ENCODE data around the gene PRRC2B.

Gene PRRC2B

DNA sequence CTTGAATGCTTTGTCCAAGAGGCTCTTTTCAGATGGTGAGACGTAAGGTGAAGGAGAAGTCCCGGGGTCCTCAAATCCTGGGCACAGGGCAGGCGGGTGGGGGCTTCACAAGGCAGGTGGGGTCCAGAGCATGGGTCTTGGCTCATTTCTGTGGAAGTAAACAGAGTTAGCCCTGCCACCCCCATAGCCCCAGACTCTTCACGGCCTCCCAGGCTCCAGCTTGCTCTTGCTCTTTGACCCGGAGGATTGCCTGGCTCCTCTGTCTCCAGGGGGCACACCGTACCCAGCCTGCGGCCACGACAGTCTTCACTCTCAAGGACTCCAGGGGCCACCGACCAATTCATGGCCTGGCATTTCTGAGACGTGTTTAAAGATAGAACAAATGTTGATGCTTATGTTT lies 80.0 kb downstream of the PRRC2B start:
- no peak for DNase-seq

DNA sequence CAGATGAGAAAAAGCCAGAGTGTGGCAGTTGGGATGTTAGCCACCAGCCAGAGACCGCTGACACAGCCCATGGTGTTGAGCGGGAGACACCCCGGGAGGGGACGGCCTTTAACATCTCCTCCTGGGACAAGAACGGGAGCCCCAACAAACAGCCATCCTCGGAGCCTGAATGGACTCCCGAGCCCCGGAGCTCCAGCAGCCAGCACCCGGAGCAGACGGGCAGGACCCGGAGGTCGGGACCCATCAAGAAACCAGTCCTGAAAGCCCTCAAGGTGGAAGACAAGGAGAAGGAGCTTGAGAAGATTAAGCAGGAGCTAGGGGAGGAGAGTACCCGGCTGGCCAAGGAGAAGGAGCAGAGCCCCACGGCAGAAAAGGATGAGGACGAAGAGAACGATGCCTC lies 80.8 kb downstream of the PRRC2B start:
- DNase-seq: no peak

DNA sequence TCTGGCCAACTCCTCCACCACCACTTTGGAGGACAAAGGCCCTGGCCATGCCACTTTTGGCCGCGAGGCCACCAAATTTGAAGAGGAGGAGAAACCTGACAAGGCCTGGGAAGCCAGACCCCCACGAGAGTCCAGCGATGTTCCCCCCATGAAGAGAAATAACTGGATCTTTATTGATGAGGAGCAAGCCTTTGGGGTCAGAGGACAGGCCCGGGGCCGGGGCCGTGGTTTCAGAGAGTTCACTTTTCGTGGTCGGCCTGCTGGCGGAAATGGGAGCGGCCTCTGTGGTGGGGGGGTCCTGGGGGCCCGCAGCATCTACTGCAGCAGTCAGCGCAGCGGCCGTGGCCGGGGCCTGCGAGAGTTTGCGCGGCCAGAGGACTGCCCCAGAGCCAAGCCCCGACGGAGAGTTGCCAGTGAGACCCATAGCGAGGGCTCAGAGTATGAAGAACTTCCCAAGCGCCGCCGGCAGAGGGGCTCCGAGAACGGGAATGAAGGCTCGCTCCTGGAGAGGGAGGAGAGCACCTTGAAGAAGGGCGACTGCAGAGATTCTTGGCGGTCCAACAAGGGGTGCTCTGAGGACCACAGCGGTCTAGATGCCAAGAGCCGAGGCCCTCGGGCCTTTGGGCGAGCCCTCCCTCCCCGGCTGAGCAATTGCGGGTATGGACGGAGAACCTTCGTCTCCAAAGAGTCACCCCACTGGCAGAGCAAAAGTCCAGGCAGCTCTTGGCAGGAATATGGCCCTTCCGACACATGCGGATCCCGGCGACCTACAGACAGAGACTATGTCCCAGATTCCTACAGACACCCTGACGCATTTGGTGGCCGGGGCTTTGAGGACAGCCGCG lies 81.4 kb downstream of the PRRC2B start:
- no peak for DNase-seq

DNA sequence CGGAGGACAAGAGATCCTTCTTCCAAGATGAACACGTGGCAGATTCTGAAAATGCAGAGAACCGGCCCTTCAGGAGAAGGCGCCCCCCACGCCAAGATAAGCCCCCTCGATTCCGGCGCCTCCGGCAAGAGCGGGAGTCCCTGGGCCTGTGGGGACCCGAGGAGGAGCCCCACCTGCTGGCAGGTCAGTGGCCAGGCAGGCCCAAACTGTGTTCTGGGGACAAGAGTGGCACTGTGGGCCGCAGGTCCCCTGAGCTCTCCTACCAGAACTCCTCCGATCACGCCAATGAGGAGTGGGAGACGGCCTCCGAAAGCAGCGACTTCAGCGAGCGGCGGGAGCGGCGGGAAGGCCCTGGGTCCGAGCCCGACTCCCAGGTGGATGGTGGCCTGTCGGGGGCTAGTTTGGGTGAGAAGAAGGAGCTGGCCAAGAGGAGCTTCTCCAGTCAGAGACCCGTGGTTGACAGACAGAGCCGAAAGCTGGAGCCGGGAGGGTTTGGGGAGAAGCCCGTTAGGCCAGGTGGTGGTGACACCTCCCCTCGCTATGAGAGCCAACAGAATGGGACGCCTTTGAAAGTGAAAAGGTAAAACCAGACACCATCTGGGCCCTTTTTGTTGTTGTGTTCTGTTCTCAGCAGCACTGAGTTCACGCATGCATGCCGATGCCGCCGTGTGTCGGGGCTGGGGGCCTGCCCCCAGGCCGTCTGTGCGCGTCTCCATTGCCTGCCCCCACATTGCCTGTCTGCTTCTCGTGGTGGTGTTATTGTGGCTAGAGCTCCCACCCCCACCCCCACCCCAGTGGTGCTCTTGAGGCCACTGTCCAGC lies 82.3 kb downstream of the PRRC2B start:
- DNase-seq: no peak

DNA sequence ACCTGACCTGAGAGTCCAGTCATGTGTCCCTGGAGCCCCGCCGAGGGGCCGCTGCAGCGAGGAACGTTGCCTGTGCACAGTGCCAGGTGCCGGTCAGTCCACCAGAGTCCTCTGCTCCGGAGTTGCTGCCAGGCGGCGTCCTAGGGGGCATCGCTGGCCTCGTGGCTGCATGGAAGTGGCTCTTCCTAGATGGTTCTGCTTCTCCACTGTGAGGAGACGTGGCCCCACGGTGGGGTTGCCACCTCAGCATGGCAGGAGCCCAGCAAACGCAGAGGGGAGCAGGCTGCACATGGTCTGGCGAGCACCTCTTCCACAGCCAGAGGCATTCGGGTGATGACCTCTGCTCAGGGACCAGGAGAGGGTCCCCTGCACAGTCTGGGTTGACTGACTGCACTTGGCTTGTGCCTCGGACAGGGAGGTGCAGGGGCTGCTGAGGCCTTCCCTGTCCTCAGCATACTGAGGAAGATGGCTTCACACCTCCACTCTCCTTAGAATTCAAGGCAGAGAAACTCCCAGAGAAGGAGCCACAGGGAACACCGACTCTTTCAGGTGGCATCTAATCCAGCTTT lies 83.0 kb downstream of the PRRC2B start:
- no peak for DNase-seq

DNA sequence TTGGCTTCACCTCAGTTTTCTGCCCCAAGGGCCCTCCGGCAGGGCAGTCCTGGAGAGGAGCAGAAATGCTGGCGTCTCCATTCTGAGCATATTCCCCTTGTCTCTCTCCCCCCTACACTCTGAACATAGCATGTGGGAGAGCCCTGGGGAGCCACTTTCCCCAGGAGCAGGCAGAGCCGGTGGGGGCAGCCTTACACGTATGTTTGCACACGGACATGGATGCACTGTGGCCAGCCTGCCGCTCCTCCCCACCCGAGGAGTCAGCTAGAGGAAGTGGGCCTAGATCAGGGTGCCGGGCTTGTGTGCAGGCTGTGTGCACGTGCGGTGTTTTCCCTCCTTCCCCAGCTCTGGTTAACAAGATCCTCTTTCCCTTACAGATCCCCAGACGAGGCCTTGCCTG lies 83.5 kb downstream of the PRRC2B start:
- no peak for DNase-seq

DNA sequence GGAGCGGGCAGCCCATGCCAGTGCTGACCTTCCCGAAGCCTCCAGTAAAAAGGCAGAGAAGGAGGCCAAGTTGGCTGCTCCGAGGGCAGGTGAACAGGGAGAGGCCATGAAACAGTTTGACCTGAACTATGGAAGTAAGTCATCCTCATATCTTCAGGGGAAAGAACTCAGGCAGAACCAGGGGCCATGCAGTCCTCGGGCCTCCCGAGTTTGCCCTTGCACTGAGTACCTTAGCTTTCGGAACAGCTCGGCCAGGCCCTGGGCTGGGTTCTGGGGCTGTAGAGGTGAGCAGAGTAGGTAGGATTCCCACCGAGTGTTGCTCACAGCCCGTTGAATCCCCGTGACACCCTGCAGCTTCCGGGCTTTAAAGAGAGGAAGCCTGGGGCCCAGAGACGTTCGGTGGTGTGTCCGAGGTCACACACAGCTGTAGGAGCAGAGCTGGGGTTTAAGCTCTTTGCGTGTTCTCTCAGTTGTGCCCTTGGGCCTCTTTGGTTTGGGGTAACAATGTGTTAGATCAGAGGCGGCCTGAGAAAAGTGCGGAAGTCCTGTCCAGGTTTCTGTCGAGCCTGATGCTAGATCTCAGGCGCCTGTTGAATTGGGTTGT lies 84.0 kb downstream of the PRRC2B start:
- DNase-seq: no peak

DNA sequence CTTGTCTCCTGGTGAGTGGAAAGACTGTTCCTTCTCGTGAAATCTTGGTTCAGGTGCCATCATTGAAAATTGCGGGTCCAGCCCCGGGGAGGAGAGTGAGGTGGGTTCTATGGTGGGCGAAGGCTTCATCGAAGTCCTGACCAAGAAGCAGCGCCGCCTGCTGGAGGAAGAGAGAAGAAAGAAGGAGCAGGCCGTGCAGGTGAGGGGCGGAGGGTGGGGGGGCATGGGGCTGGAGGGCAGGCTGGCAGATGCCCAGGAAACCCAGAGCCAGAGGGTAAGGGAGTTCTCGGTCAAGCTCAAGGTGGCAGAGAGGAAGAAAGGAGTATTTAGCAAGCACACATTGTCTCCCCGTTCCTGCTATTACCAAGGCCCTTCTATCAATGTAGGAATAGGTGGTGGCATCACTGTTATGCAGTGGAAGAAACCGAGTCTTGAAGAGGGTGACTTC lies 84.6 kb downstream of the PRRC2B start:
- peak in 1 of 2 experiments; percentile 34 for DNase-seq

DNA sequence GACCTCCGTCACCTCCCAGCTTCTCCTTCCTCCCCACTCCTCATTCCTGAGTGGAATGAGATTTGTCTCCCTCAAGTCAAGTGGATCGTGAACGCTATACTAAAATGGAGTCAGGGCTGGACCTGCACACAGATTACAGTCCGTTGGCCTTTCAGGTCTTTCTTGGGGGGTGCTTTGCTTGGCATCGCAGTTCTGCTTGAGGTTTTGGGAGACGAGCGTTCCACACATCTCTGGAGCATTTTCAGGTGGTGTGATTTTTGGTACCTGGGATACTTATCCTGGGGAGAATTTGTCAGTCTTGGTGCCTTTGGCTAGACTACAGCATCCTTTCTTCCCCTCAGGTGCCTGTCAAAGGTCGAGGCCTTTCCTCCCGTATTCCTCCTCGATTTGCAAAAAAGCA lies 85.0 kb downstream of the PRRC2B start:
- no peak for DNase-seq

DNA sequence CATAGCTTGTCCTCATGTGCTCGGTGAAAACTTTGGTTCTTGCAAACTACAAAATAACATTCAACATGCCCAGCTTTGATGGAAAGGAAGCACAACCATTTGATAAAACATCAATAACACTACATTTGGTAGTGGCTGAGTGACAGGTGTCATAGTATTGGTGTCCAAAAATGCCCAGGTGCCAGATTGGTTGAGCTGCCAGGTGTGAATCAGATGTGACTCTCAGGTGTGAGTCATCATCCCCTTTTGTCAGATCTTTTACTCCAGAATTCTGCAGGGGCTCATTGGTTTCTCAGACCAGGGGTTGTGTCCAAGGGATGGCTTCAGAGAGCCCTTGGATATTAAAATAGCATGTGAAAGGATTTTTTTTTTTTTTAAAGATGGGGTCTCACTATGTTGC lies 86.4 kb downstream of the PRRC2B start:
- no peak for DNase-seq

DNA sequence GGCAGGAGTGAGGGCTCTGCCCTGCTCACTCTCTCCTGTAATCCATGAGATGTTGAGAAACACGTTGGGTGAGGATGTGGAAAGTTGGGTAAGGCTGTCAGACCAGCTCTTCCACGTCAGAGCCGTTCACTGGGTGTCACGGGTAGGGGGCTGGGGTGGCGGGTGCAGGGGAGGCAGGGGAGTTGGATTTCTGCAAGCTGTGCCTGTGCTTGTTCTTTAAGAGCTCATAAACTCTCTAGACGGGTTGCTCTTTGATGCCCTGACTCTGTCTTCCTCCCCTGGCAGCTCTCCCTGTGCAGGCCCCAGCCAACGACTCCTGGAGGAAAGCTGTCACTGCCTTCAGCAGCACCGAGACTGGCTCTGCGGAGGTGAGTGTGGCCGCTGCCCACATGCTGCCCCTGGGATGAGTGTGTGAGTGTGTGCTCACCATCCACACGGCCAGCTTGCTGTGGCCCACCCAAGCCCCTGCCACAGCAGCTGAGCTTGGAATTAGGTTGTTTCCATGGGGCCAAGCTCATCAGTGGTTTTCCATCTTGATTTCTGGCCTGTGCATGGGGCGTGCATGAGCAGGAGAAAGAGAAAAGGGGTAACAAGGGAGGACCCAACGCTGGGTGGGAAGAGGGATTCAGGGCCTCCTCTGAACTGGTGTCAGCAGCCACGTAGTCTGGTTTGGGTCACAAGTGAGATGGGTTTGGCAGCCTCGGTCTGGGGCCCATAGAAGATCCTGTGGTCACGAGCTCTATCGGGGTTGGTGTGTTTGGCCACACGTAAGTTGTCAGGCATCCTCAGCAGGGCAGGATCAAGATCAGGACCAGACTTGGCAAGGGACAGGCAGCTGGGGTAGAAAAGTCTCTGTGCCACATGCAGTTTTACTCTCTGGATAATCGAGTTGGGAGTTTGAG lies 87.8 kb downstream of the PRRC2B start:
- no peak for DNase-seq

DNA sequence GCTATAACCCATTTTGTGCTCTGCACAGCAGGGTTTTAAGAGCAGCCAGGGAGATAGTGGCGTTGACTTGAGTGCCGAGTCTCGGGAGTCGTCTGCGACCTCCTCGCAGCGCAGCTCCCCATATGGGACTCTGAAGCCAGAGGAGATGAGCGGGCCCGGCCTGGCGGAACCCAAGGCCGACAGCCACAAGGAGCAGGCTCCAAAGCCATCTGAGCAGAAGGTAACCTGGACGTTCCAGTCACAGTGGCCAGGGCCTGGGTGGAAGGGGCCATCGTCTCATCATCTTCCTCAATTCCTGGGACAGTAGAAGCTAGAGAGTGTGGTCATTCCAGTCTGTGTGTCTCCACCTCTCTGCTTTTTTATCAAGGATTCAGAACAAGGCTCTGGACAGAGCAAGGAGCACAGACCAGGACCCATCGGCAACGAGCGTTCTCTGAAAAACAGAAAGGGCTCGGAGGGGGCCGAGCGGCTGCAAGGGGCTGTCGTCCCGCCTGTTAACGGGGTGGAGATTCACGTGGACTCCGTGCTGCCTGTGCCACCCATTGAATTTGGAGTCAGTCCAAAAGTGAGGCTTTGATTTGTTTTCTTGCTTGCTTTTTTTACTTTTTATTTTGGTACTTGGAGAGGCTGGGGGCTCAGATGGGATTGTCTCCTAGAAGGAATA lies 88.6 kb downstream of the PRRC2B start:
- no peak for DNase-seq

DNA sequence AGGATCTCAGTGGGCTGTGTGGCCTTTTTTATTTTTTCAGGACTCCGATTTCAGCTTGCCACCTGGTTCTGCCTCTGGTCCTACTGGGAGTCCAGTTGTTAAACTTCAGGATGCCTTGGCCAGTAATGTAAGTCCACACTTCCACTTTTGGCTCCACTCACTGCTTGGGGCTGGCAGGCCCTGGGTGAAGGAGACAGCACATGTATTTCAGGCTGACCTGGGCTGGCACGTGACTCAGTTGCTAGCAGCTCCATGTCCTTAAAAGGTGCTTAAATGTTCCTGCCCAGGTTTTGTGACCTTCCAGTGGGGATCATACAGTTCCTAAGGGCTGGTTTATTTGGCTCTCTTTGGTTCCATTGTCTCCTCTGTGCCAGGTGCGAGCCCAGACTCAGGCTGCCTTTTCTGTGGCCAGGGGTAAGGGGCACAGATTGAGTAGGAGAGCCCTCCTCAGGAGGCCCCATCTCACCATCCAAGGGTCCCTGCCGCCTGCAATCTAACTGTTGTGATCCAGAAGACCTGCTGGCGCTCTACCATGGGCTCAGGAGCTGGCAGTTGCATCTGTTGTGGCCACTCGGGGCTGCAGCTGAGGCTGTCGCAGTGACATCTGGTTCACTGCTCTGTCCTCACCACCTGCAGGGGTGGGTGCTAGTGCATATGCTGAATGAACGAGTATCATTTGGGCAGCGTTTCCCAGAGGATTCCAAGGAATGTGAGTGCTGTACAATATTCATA lies 89.6 kb downstream of the PRRC2B start:
- DNase-seq: no peak

DNA sequence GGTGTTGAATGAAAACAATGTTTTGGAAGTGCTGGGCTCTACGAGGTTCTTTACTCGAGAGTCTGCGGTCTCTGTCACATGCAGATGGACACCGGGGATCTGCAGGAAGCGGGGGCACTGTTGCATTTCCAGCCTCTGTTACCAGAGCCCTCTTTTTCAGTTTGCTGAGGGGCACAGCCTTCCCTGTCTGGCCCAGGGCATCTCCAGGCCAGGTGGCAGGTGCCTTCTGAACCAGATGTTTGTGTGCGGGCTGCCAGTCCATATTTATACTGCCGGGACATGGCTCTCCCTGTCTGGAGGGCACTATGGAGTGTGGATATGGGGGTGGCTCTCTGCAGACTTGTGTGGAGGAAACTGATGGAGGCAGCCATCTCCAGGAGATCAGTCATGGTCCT lies 90.2 kb downstream of the PRRC2B start:
- DNase-seq: no peak

DNA sequence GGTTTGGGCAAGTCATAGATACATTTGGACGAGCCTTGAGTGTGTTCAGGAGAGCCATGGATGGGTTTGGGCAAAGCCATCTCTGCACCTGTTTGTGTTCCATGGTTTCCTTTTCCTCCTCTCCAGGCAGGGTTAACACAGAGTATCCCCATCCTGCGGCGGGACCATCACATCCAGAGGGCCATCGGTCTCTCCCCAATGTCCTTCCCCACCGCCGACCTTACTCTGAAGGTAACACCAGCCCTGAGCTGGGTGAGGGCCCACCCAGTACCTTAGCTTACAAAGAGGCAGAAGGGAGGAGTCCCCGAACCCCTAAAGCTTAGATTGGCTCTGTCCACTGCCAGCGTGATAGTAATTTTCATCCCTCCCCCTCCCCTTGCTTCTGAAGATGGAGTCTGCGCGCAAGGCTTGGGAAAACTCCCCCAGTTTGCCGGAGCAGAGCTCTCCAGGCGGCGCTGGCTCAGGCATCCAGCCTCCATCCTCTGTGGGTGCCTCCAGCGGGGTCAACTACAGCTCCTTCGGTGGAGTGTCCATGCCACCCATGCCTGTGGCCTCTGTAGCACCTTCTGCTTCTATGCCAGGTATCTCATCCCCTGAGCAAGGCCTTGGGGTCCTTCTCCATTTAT lies 90.8 kb downstream of the PRRC2B start:
- DNase-seq: no peak

DNA sequence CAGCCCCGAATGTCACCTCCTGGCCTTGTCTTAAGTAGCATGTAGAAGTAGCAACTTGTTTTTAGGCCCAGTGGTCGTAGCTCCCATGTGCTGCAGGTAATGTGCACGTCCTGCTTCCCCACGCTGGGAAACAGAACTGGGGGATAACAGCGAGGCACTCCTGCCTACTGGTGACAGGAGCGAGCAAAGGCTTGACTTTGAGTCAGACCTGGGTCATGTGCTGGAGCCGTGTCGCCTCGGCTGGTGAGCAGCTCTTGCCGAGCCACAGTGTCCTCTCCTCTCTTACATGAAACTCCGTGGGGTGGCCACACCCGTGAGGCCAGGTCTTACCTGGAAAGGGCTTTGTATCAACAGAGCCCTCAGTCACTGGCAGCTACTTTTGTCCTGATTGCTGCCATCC lies 91.3 kb downstream of the PRRC2B start:
- DNase-seq: no peak

DNA sequence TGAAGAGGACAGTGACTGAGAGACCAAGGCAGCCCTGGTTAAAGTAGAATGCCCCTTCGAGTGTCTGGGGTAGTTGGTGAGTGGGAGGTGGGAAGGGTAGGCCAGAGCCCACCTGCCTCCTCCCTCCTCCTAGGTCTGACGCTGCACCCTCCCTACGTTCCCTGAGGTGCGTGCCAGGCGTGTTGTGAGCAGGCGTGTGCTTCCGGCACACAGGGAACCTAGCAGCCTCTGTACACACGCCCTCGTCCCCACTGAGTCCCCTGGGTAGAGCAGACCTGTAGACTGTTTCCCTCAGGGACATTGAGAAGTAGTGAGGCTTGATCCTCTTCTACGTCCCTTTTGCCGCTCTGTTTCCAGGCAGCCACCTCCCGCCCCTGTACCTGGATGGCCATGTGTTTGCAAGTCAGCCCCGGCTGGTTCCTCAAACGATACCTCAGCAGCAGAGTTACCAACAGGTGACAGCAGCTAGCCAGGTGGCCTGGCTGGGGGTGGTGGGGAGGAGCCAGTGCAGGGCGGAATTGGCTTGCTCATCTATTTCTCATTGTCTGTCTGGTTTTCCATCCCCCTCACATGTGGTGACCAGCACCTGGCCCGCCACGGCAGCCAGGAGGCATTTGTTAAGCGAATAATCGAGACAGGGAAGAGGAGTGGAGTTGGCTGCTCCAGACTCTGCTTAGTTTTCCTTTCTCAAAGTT lies 92.0 kb downstream of the PRRC2B start:
- DNase-seq: no peak

DNA sequence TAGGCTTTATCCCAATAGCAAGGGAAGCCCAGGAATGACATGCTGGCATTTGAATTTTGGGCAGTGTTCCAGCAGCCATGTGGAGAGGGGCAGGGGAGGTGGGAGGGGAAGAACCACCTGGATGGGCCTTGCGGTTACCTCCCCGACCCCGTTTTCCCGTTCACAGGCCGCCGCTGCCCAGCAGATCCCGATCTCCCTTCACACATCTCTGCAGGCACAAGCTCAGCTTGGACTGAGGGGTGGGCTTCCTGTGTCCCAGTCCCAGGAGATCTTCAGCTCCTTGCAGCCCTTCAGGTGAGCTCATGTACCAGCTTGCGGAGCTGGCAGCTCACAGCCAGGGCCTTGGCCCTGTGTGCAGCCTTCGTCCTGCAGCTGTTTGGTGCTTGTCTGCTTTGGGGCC lies 93.1 kb downstream of the PRRC2B start:
- no peak for DNase-seq

DNA sequence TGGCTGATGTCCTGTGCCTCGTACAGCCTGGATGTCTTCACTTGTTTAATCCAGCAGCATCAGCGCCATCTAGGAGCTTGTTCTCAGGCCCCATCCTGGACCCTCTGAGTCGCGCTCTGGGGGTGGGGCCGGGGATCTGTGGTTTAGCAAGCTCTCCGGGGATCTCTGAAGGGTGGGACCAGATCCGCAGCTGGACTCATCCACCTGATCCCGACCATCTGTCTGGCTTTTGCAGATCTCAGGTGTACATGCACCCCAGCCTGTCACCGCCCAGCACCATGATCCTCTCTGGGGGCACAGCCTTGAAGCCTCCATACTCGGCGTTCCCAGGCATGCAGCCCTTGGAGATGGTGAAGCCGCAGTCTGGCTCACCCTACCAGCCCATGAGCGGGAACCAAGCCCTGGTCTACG lies 93.7 kb downstream of the PRRC2B start:
- no peak for DNase-seq

DNA sequence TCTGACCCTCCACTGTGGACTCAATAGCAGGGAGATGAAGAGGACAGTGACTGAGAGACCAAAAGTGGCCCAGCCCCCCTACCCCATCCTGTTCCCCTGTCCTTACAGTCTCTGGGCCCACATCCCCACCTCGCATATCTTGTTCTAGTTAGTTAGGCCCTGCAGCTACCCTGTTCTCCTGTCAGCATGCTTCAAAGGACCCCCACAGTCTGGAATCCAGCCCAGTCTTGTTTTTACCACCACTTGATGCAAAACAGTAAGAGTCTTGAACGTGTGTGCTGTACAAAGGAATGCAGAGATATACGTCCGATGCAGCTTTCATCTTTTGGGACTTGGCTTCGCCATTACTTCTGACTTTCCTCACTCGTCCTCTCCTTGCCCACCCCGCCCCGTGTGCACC lies 96.6 kb downstream of the PRRC2B start:
- no peak for DNase-seq
